HG03196 (cell line): ENCODE data around the gene SYT11.
"Not testable (repeated sequence)": the region's sequence is repeated elsewhere in the genome, so short reads cannot be mapped to it uniquely, and the experiment has no call there.

Experiments used
- ATAC-seq: cut with Tn5 transposase; IDR thresholded peaks from one replicate; pipeline ENCODE4 v1.9.1; 2021; ENCODE audit not compliant: unreplicated experiment

The SYT11 gene

GRCh38 chr1:155860970-155861510 lies 1.7 kb downstream of the SYT11 start:
- no peak for ATAC-seq

- no peak for ATAC-seq
Measured at GRCh38 chr1:155861896-155862295, 2.5 kb downstream of the SYT11 start.

GRCh38 chr1:155864393-155864792 lies 5.0 kb downstream of the SYT11 start:
- ATAC-seq, result no peak

- no peak for ATAC-seq
Measured at GRCh38 chr1:155867766-155868165, 8.4 kb downstream of the SYT11 start.

- no peak for ATAC-seq
Measured at GRCh38 chr1:155871390-155871789, 12.0 kb downstream of the SYT11 start.

- ATAC-seq, result no peak
Measured at GRCh38 chr1:155872527-155872926, 13.2 kb downstream of the SYT11 start.

- no peak for ATAC-seq
Measured at GRCh38 chr1:155873860-155874259, 14.5 kb downstream of the SYT11 start.

- ATAC-seq, result no peak
Measured at GRCh38 chr1:155877945-155878344, 18.6 kb downstream of the SYT11 start.

- ATAC-seq, result no peak
Measured at GRCh38 chr1:155880251-155880650, 20.9 kb downstream of the SYT11 start.

- ATAC-seq, result no peak
Measured at GRCh38 chr1:155880950-155881349, 21.6 kb downstream of the SYT11 start.

- ATAC-seq, result no peak
Measured at GRCh38 chr1:155882235-155882634, 22.9 kb downstream of the SYT11 start.

GRCh38 chr1:155882766-155883165 lies 23.4 kb downstream of the SYT11 start:
- ATAC-seq, result no peak

- no peak for ATAC-seq
Measured at GRCh38 chr1:155884031-155884960, 24.9 kb downstream of the SYT11 start.

GRCh38 chr1:155884982-155885381 lies 25.6 kb downstream of the SYT11 start:
- ATAC-seq, result no peak

GRCh38 chr1:155888481-155888880 lies 29.1 kb downstream of the SYT11 start:
- ATAC-seq, result no peak

GRCh38 chr1:155889566-155889965 lies 30.2 kb downstream of the SYT11 start:
- no peak for ATAC-seq

GRCh38 chr1:155890251-155890650 lies 30.9 kb downstream of the SYT11 start:
- ATAC-seq, result no peak

GRCh38 chr1:155892796-155893195 lies 33.4 kb downstream of the SYT11 start:
- no peak for ATAC-seq

GRCh38 chr1:155893389-155894142 lies 34.2 kb downstream of the SYT11 start:
- no peak for ATAC-seq

- ATAC-seq, result not testable (repeated sequence)
Measured at GRCh38 chr1:155895617-155896016, 36.2 kb downstream of the SYT11 start.

- not testable (repeated sequence) for ATAC-seq
Measured at GRCh38 chr1:155896476-155896875, 37.1 kb downstream of the SYT11 start.

- no peak for ATAC-seq
Measured at GRCh38 chr1:155897746-155898145, 38.4 kb downstream of the SYT11 start.
